Astrocyte (in vitro differentiated cells and primary cell): Measurements from ENCODE around the gene SNX10. TPM values are rescaled to one million over a fixed set of nuclear protein-coding genes. Genes with fewer than 3 reads are reported as not detected.

ENCODE experiments used
- DNase-seq: peaks from one replicate; pipeline ENCODE4 v3.0.0-alpha.2; 2010; ENCODE audit warnings: low read depth
- FAIRE-seq: peaks from 2 replicates; lab custom pipeline; 2011; peaks lifted over from hg19 to GRCh38; lab: Jason Lieb, UNC
- H2AFZ ChIP-seq: 2 replicates; pipeline ENCODE4 v1.6.0; 2012; ENCODE audit warnings: low read depth, low read length, inconsistent platforms
- H3K27ac ChIP-seq: 2 replicates; pipeline ENCODE4 v1.5.1; 2011; ENCODE audit warnings: low read depth, low read length, inconsistent platforms
- H3K27me3 ChIP-seq: 2 replicates; pipeline ENCODE4 v1.6.0; 2011; ENCODE audit warnings: low read length, inconsistent platforms; ENCODE audit not compliant: insufficient read depth
- H3K36me3 ChIP-seq: 2 replicates; pipeline ENCODE4 v1.5.1; 2011; ENCODE audit warnings: low read length, inconsistent platforms; ENCODE audit not compliant: insufficient read depth
- H3K4me1 ChIP-seq: 2 replicates; pipeline ENCODE4 v1.5.1; 2011; ENCODE audit warnings: low read length, inconsistent platforms; ENCODE audit not compliant: insufficient read depth
- H3K4me2 ChIP-seq: 2 replicates; pipeline ENCODE4 v1.6.0; 2012; ENCODE audit warnings: low read length, inconsistent platforms
- H3K4me3 ChIP-seq: 2 replicates; pipeline ENCODE4 v1.5.1; 2011; ENCODE audit warnings: low read depth, mild to moderate bottlenecking, low read length, inconsistent platforms; ENCODE audit not compliant: insufficient read depth
- H3K79me2 ChIP-seq: 2 replicates; pipeline ENCODE4 v1.6.0; 2012; ENCODE audit warnings: mild to moderate bottlenecking, low read length, inconsistent platforms; ENCODE audit not compliant: insufficient read depth
- H3K9ac ChIP-seq: 2 replicates; pipeline ENCODE4 v1.6.0; 2012; ENCODE audit warnings: mild to moderate bottlenecking, low read length, inconsistent platforms
- H3K9me3 ChIP-seq: 2 replicates; pipeline ENCODE4 v1.5.1; 2012; ENCODE audit warnings: low read depth, mild to moderate bottlenecking, low read length, inconsistent platforms; ENCODE audit not compliant: insufficient read depth
- H4K20me1 ChIP-seq: 2 replicates; pipeline ENCODE4 v1.6.0; 2012; ENCODE audit warnings: low read length, inconsistent platforms; ENCODE audit not compliant: insufficient read depth
- H3K27ac Mint-ChIP-seq: one replicate; pipeline ENCODE4 v1.8.0; 2021; ENCODE audit warnings: mild to moderate bottlenecking, mixed read lengths; ENCODE audit not compliant: unreplicated experiment
- H3K27me3 Mint-ChIP-seq: one replicate; pipeline ENCODE4 v1.8.0; 2021; ENCODE audit warnings: low read depth, mixed read lengths; ENCODE audit not compliant: unreplicated experiment
- H3K36me3 Mint-ChIP-seq: one replicate; pipeline ENCODE4 v1.8.0; 2021; ENCODE audit warnings: low read depth, mixed read lengths; ENCODE audit not compliant: unreplicated experiment
- H3K4me1 Mint-ChIP-seq: one replicate; pipeline ENCODE4 v1.8.0; 2021; ENCODE audit warnings: low read depth, mixed read lengths; ENCODE audit not compliant: unreplicated experiment
- H3K4me3 Mint-ChIP-seq: one replicate; pipeline ENCODE4 v1.8.0; 2021; ENCODE audit warnings: mild to moderate bottlenecking, moderate library complexity, mixed read lengths; ENCODE audit not compliant: unreplicated experiment
- H3K9me3 Mint-ChIP-seq: one replicate; pipeline ENCODE4 v1.8.0; 2021; ENCODE audit warnings: mild to moderate bottlenecking, mixed read lengths; ENCODE audit not compliant: unreplicated experiment
- CTCF ChIP-seq: IDR thresholded peaks from 2 replicates; pipeline ENCODE4 v1.5.1; 2011; ENCODE audit warnings: low read depth, mild to moderate bottlenecking, inconsistent platforms, low read length, moderate library complexity; ENCODE audit not compliant: insufficient read depth
- EZH2 ChIP-seq: IDR thresholded peaks from 2 replicates; pipeline ENCODE4 v1.6.1; 2012; ENCODE audit warnings: mild to moderate bottlenecking, low read length, inconsistent platforms; ENCODE audit not compliant: insufficient read depth
- total RNA-seq: library from RNA; stranded (reverse); gene quantifications from 2 replicates; pipeline ENCODE4 v1.2.1, GENCODE V29; 2021

The SNX10 gene
- total RNA-seq, 1 donor from 2014 or later, result 5.4 TPM

- no peaks in the 10 kb centered on the region for H3K27me3 ChIP-seq
- TF ChIP-seq CTCF (no peak), EZH2 (no peak)
- H3K4me1 ChIP-seq, result no peaks in the 10 kb centered on the region
- FAIRE-seq, result no peak
- no peak overlapping the region for H3K4me2 ChIP-seq
- H3K27ac ChIP-seq, result no peak overlapping the region
- H3K4me3 Mint-ChIP-seq, result no peak overlapping the region
- no peaks in the 10 kb centered on the region for H3K36me3 ChIP-seq
- DNase-seq, result no peak
- H3K27me3 Mint-ChIP-seq, result no peaks in the 10 kb centered on the region
- no peak overlapping the region for H3K4me3 ChIP-seq
- no peak overlapping the region for H3K9ac ChIP-seq
- H3K4me1 Mint-ChIP-seq, result no peaks in the 10 kb centered on the region
- H3K9me3 ChIP-seq, result no peaks in the 10 kb centered on the region
- no peaks in the 10 kb centered on the region for H3K79me2 ChIP-seq
- H3K9me3 Mint-ChIP-seq, result no peaks in the 10 kb centered on the region
- no peak overlapping the region for H2AFZ ChIP-seq
- H3K27ac Mint-ChIP-seq, result no peak overlapping the region
- H3K36me3 Mint-ChIP-seq, result no peaks in the 10 kb centered on the region
- H4K20me1 ChIP-seq, result no peaks in the 10 kb centered on the region
Measured at GRCh38 chr7:26278770-26279169, 12.9 kb upstream of the SNX10 start.

GRCh38 chr7:26279405-26279804 lies 12.3 kb upstream of the SNX10 start:
- no peak overlapping the region for H3K27ac ChIP-seq
- Mint-ChIP-seq H3K36me3 (no peaks in the 10 kb centered on the region), H3K4me1 (no peaks in the 10 kb centered on the region), H3K4me3 (no peak overlapping the region), H3K27me3 (no peaks in the 10 kb centered on the region), H3K27ac (no peak overlapping the region), H3K9me3 (no peaks in the 10 kb centered on the region)
- no peak overlapping the region for H2AFZ ChIP-seq
- H3K4me1 ChIP-seq, result no peaks in the 10 kb centered on the region
- TF ChIP-seq CTCF (no peak), EZH2 (no peak)
- no peaks in the 10 kb centered on the region for H3K9me3 ChIP-seq
- H3K4me2 ChIP-seq, result no peak overlapping the region
- FAIRE-seq (no peak), DNase-seq (no peak)
- H3K79me2 ChIP-seq, result no peaks in the 10 kb centered on the region
- H4K20me1 ChIP-seq, result no peaks in the 10 kb centered on the region
- H3K27me3 ChIP-seq, result no peaks in the 10 kb centered on the region
- H3K36me3 ChIP-seq, result no peaks in the 10 kb centered on the region
- no peak overlapping the region for H3K9ac ChIP-seq
- no peak overlapping the region for H3K4me3 ChIP-seq

GRCh38 chr7:26280097-26280496 lies 11.6 kb upstream of the SNX10 start:
- H3K9me3 Mint-ChIP-seq, result no peaks in the 10 kb centered on the region
- FAIRE-seq (no peak), DNase-seq (no peak)
- H2AFZ ChIP-seq, result no peak overlapping the region
- H3K27ac Mint-ChIP-seq, result no peak overlapping the region
- H4K20me1 ChIP-seq, result no peaks in the 10 kb centered on the region
- no peaks in the 10 kb centered on the region for H3K4me1 Mint-ChIP-seq
- H3K4me3 Mint-ChIP-seq, result no peak overlapping the region
- no peak overlapping the region for H3K4me3 ChIP-seq
- TF ChIP-seq EZH2 (no peak), CTCF (no peak)
- no peaks in the 10 kb centered on the region for H3K27me3 ChIP-seq
- no peaks in the 10 kb centered on the region for H3K79me2 ChIP-seq
- H3K4me1 ChIP-seq, result no peaks in the 10 kb centered on the region
- H3K36me3 Mint-ChIP-seq, result no peaks in the 10 kb centered on the region
- H3K27me3 Mint-ChIP-seq, result no peaks in the 10 kb centered on the region
- H3K4me2 ChIP-seq, result no peak overlapping the region
- no peaks in the 10 kb centered on the region for H3K36me3 ChIP-seq
- no peak overlapping the region for H3K27ac ChIP-seq
- H3K9me3 ChIP-seq, result no peaks in the 10 kb centered on the region
- no peak overlapping the region for H3K9ac ChIP-seq
